ENCODE measurements around the gene SPATA25.

- no peak for TF ChIP-seq CTCF (IDR thresholded peaks at IDR 0.05; ENCODE audit: low read depth, low read length, missing input control)
- TF ChIP-seq, protein P1, sequence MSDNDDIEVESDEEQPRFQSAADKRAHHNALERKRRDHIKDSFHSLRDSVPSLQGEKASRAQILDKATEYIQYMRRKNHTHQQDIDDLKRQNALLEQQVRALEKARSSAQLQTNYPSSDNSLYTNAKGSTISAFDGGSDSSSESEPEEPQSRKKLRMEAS (IDR thresholded peaks at IDR 0.05) = no peak
- TF ChIP-seq HNF4A (conservative IDR thresholded peaks at IDR 0.05) = no peak
- no peak for TF ChIP-seq ATF3 (IDR thresholded peaks at IDR 0.05)
- TF ChIP-seq SP1 (IDR thresholded peaks at IDR 0.05) = no peak
- no peak for TF ChIP-seq GABPA (IDR thresholded peaks at IDR 0.05 in 1 of 2, conservative IDR thresholded peaks at IDR 0.05 in 1 of 2)
- no peak for TF ChIP-seq YY1 (IDR thresholded peaks at IDR 0.05)
Measured at GRCh38 chr20:45853484-45853883, 33.9 kb downstream of the SPATA25 start.

Measured in liver (tissue), 3 donors.